ES-I3 (cell line): ENCODE results near the gene SERTAD3.

ENCODE experiments used
- H3K36me3 ChIP-seq: 2 replicates; pipeline ENCODE4 v1.6.1; 2013; ENCODE audit warnings: mild to moderate bottlenecking, low read length, control low read depth, moderate library complexity; ENCODE audit not compliant: insufficient read depth
- H3K4me1 ChIP-seq: 2 replicates; pipeline ENCODE4 v1.6.1; 2013; ENCODE audit warnings: mild to moderate bottlenecking, control low read depth, low read length; ENCODE audit not compliant: insufficient read depth
- H3K9ac ChIP-seq: 2 replicates; pipeline ENCODE4 v1.6.1; 2013; ENCODE audit warnings: low read depth, mild to moderate bottlenecking, low read length, moderate library complexity
- H3K9me3 ChIP-seq: 2 replicates; pipeline ENCODE4 v1.6.1; 2013; ENCODE audit warnings: mild to moderate bottlenecking, low read length, moderate library complexity; ENCODE audit not compliant: control insufficient read depth, insufficient read depth

The SERTAD3 gene

DNA sequence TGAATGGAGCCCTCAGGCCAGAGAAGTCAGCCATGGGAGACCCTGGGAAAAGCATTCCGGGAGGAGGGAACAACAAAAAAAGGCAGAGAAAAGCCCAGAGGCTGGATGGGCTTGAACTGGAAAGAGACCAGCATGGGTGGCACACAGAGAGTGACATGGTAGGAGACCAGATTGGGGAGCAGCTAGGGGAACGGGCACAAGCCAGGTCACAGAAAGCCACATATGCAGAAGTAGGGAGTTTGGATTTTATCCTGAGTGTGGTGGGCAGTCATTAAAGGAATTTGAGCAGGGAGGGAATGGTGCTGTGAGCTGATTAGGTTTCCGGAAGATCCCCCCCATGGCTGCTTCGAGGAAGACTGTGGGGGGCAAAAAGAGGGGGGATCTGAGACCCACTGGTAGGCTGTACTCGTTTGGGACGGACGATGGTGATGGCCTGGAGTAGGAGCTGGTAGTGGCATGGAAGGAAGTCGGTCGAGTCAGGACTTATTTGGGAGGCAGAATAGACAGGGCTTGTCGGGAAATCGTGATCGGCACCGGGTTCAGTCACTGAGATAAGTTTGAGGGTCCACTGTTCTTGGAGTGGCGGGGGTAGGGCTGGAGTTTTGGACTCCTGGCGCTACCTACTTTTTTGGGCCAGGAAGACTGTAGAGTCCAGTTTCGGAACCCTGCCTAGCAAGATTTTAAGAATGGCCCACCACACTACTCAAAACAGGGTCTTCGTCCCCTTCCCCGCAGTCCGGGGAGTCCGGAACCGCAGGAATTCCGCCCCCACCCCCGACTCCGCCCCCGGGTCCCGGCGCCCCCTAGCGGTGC is 19.3 kb downstream of the SERTAD3 start:
- no peaks in the 10 kb centered on the region; the same call in 1 of the 2 replicates for H3K4me1 ChIP-seq
- no peaks in the 10 kb centered on the region for H3K9me3 ChIP-seq
- H3K9ac ChIP-seq: peak overlapping the region; percentile 78
- no peaks in the 10 kb centered on the region for H3K36me3 ChIP-seq

DNA sequence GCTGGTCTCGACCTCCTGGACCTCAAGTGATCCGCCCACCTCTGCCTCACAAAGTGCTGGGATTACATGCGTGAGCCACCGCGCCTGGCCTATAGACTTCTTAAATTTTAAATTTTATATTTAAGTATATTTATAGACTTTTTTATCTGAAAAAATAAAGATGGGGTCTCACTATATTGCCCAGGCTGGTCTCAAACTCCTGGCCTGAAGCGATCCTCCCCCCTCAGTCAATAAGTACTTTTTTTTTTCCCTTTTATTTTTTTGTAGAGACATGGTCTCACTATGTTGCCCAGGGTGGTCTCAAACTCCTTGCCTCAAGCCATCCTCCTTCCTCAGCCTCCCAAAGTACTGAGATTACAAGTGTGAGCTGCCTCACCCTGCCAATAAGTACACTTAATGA is 20.2 kb downstream of the SERTAD3 start:
- Histone ChIP-seq H3K9me3 (no peaks in the 10 kb centered on the region), H3K4me1 (no peaks in the 10 kb centered on the region; the same call in 1 of the 2 replicates), H3K9ac (no peak overlapping the region), H3K36me3 (no peaks in the 10 kb centered on the region)

DNA sequence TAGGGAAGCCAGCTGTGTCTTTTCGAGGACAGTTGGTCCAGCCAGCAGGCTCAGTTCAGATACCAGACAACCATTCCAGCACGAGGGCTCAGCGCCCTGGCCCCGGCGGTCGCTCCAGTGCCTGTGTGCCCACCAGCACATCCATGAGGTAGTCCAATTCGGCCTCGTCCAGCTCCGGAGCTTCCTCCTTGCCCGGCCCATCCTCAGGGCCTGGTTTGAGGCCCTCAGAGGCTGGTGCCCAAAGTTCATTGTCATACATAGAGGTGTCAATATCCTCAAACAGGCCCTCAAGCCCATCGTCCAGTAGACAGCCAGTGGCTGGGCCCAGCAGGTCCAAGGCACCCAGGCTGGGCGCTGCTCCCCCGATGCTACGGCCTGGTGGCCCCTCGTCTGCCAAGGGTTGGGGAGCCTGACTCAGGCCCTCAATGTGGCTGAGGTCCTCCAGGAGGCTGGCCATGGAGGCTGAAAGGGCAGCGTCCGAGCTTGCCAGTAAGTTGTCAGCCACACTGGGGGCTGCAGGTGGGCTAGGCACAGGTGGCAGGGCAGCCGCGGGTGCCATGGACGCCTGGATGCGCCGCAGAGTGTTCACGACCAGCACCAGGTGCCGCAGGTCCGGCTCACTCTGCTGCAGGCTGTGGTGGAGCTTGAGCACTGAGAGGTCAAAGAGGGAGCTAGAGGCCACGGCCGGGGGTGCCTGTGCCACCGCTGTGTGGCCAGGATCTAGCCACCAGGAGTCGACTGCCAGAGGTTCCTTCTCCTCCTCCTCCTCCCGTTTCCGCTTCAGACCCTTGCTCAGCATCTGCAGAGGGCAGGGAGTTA is 21.2 kb downstream of the SERTAD3 start:
- no peaks in the 10 kb centered on the region for H3K36me3 ChIP-seq
- no peaks in the 10 kb centered on the region; the same call in 1 of the 2 replicates for H3K4me1 ChIP-seq
- H3K9ac ChIP-seq: no peak overlapping the region

DNA sequence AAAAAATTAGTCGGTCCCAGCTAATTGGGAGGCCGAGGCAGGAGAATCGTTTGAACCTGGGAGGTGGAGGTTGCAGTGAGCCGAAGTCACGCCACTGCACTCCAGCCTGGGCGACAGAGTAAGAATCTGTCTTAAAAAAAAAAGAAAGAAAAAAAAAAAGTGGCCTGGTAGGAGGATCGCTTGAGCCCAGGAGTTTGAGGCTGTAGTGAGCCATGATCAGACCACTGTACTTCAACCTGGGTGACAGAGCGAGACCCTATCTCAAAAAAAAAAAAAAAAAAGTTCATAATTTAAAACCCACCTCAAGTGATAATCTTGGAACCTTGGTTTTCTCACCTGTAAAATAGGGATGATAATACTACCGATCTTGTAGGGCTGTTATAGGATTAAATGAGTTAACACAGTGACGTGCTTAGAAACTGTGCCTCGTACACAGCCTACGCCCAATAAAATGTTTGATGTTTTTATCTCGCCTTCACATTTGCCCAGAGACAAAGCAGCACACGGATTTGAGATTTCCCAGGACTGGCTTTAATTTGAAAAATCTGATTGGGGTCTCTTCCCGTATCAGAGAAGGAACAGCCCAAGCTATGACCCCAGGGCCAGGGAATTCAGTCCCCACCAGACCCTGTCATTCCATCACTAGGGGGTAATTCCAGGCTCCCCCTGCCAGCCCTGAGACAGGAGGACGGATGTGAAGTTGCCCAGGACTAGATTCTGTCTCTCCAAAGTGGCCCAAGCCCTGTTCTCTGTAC is 22.0 kb downstream of the SERTAD3 start:
- Histone ChIP-seq H3K4me1 (peaks cover 6% of the 10 kb centered on the region; the same call in 1 of the 2 replicates), H3K36me3 (no peaks in the 10 kb centered on the region), H3K9me3 (no peaks in the 10 kb centered on the region), H3K9ac (no peak overlapping the region)

More for the DNA sequence above, 21.2 kb downstream of the SERTAD3 start:
- no peaks in the 10 kb centered on the region for H3K9me3 ChIP-seq

DNA sequence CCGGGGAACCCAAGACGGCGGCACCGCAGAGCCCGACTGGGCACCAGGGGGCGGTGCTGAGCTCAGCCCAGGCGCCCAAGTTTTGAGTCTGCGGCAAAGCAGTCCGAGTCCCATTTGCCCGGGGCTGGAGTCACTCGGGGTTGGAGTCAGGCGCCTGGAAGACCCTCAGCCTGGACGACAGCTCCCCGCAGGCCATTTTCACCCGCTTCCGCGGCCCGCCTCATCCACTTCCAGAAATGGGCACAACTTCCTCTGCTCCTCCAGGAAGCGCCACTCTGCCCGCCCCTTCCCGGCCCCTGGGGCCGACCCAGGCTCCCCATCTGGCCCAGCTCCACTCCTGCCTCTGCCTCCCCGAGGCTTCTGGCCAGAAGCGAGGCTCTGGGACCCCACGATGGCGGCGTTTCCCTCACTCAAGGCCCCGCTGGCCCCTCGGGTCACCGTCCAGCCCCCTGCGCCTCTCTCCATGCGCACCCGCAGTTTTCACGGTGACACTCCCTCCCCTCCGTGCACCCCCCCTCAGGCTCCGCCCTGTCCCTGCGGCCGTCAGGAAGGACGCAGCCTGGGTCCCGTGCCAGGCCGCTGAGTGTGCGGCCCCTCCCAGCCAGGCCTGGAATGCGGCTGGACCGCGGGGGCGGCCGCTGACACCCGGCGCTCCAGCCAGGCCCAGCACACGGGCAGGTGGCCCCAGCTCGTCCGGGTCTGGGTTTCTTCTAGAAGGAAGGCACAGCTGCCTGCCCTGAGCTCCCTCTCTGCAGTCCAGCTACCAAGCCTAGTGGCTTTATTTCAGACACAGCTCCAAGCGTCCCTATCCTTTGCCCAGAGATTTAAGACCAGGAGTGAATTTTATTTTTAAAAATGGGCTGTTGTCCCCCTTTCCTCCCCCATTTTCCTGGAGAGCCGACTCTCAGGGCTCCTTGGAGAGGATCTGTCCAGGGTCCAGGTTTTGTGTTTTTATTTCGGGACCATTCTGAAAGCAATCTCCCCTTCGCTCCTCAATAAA is 23.1 kb downstream of the SERTAD3 start:
- peak overlapping the region; percentile 65 for H3K9ac ChIP-seq
- H3K9me3 ChIP-seq: no peaks in the 10 kb centered on the region
- peaks cover 6% of the 10 kb centered on the region; the same call in 1 of the 2 replicates for H3K4me1 ChIP-seq
- H3K36me3 ChIP-seq: no peaks in the 10 kb centered on the region

DNA sequence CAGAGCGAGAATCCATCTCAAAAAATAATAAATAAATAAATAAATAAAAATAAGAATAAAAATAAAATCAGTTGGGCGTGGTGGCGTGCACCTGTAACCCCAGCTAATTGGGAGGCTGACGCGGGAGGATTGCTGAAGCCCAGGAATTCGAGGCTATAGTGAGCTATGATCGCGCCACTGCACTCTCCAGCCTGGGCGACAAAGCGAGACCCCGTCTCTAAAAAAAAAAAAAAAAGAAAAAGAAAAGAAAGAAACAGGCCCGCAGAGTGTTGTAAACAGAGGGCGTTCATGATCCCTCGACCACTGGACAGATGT is 23.7 kb downstream of the SERTAD3 start:
- Histone ChIP-seq H3K4me1 (peaks cover 6% of the 10 kb centered on the region; the same call in 1 of the 2 replicates), H3K9ac (peak overlapping the region; percentile 65; the same call in 1 of the 2 replicates), H3K36me3 (no peaks in the 10 kb centered on the region), H3K9me3 (no peaks in the 10 kb centered on the region)

DNA sequence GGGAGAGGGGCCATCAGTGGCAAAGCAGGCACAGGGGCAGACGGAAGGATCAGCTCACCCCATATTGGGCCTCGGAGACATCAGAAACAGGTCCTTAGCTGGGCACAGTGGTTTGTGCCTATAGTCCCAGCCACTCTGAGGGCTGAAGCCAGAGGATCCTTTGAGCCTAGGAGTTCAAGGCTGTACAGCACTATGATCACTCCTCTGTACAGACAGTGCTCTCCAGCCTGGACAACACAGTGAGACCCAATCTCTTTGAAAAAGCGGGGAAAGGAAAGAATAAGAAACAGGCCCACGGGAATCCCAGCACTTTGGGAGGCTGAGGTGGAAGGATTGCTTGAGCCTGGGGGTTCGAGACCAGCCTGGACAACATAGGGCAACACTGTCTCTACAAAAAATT is 24.4 kb downstream of the SERTAD3 start:
- Histone ChIP-seq H3K9me3 (no peaks in the 10 kb centered on the region), H3K4me1 (peaks cover 6% of the 10 kb centered on the region; the same call in 1 of the 2 replicates), H3K36me3 (no peaks in the 10 kb centered on the region), H3K9ac (no peak overlapping the region)

DNA sequence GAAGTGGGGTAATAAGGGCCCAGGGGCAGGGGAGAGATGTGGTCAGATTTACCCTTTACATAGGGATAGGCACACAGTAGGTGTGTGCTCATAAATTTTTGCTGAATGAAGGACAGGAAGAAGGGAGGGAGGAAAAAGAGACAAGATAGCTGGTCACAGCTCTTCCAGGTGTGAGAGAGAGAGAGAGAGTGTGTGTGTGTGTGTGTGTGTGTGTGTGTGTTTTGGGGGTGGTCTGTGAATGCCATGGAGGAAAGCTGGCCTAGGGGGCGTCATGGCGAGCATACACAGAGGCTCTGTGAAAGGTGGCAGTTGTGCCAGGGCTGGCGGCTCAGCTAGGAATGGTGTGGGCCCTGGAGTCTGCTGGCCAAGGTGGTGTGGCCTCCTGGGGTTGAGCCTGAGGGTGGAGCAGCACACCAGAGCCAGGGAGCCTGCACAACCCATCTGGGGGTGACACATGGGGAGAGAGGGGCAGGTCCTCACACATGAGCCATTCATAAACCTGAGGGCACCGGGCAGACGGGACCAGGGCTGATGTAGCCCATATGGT is 25.0 kb downstream of the SERTAD3 start:
- Histone ChIP-seq H3K36me3 (no peaks in the 10 kb centered on the region), H3K9ac (no peak overlapping the region), H3K4me1 (peaks cover 6% of the 10 kb centered on the region; the same call in 1 of the 2 replicates), H3K9me3 (no peaks in the 10 kb centered on the region)

DNA sequence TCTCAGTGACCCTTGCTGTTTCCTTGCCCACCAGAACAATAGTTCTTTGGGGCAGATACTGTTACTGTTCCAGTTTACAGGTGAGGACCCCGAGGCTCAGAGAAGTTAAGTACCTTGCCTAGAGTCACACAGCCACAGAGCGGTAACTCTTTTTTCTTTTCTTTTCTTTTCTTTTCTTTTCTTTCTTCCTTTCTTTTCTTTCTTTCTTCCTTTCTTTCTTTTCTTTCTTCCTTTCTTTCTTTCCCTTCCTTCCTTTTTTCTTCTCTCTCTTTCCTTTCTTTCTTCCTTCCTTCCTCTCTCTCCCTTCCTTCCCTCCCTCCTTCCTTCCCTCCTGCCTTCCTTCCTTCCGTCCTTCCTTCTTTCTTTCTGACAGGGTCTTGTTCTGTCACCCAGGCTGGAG is 26.1 kb downstream of the SERTAD3 start:
- H3K36me3 ChIP-seq: no peaks in the 10 kb centered on the region
- H3K9me3 ChIP-seq: no peaks in the 10 kb centered on the region
- H3K9ac ChIP-seq: no peak overlapping the region
- H3K4me1 ChIP-seq: peaks cover 13% of the 10 kb centered on the region; the same call in 1 of the 2 replicates

DNA sequence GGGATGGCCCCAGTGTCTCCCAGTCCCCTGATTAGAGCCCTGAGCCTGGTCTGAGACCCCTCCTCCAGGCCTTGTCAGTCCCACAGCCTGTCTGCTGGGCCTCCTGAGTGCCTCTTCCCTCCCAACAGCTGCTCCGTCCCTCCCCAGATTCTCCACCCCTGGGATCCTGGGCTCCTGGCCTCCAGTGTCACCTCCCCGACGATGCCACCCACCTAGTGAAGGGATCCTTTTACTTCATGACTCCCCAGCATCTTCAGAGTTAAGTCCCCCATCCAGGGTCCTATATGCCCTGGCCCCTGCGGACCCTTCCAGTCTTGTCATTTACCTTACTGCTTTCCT is 26.5 kb downstream of the SERTAD3 start:
- no peaks in the 10 kb centered on the region for H3K36me3 ChIP-seq
- no peak overlapping the region for H3K9ac ChIP-seq
- no peaks in the 10 kb centered on the region for H3K9me3 ChIP-seq
- H3K4me1 ChIP-seq: peaks cover 13% of the 10 kb centered on the region; the same call in 1 of the 2 replicates

DNA sequence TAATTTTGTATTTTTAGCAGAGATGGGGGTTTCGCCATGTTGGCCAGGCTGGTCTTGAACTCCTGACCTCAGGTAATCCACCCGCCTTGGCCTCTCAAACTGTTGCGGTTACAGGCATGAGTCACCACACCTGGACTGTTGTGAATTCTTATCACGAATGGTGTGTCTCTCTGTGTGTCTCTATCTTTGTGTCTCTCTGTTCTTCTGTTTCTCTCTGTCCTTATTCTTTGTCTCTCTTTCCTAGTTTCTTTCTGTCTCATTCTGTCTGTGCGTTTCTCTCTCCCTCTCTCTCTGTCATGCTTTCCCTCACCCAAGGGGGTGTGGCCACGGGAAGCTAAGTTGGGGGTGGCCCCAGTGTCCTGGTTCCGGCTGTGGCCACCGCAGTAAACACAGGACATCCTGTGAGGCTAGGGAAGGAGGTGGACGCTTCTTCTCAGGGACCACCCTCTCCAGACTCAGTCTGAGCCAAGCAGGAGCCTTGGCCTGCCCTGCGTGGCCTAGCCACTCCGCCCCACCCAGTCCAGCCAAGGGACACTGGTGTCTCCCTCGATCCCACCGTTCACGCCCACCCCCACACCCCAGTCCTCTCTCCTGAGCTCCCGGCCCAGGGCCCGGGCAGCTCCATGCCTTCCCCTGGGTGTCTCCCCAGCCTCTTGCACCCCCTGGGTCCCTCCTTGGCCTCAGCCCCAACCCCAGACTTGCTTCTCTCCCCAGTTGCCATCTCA is 27.1 kb downstream of the SERTAD3 start:
- no peaks in the 10 kb centered on the region for H3K36me3 ChIP-seq
- peaks cover 13% of the 10 kb centered on the region; the same call in 1 of the 2 replicates for H3K4me1 ChIP-seq
- no peaks in the 10 kb centered on the region for H3K9me3 ChIP-seq
- no peak overlapping the region for H3K9ac ChIP-seq

DNA sequence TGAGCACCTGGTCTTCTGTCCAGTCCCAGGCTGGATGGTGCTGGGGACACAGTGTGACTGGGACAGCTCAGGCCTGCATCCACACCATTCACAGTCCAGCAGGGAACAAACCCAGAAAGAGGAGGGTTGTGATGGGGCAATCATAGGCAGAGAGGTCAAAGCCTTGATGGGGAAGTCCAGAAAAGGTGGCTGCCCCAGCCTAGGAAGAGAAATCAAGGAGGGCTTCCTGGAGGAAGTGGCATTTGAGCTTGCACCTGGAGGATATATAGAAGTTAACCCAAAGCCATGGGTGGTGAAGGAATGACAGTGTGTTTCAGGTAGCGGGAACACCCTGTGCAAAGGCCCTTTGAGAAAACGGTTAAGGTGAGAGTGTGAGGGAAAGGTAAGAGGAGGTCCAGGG is 28.4 kb downstream of the SERTAD3 start:
- Histone ChIP-seq H3K9me3 (no peaks in the 10 kb centered on the region), H3K36me3 (no peaks in the 10 kb centered on the region), H3K9ac (no peak overlapping the region), H3K4me1 (peaks cover 25% of the 10 kb centered on the region)
